Epithelial cell of prostate (primary cell): ENCODE measurements around the gene WTIP.
"Not testable (repeated sequence)": the region's sequence is repeated elsewhere in the genome, so short reads cannot be mapped to it uniquely, and the experiment has no call there.

ENCODE experiments used
- DNase-seq: peaks from one replicate; pipeline ENCODE4 v3.0.0-alpha.2; 2011; ENCODE audit warnings: low read depth, low spot score
- H3K27ac ChIP-seq: fragments of 450-650 bp; 2 replicates; pipeline ENCODE4 v1.5.1; 2017; ENCODE audit warnings: mild to moderate bottlenecking

Gene WTIP

DNA sequence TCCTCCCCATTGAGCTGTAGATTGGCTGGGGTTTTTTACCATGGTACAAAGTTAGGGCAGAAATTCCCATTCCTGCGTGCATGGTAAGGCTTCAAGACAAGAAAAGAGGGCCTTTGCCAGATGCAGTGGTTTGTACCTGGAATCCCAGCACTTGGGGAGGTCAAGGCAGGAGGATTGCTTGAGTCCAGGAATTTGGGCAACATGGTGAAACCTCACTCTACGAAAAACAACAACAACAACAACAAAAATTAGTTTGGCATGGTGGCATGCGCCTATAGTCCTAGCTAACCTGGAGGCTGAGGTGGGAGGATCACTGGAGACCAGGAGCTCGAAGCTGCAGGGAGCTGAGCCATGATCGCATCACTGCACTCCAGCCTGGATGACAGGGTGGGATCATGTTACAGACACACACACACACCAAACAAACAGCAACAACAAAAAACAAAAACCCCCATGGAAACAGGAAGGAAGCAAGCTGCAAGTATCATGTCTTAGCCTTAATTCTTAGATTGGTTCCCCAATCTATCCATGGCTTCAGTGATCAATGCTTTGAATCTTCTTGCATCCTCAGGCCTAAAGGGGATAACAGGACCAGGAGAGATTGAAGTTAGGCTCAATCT lies 5.5 kb upstream of the WTIP start:
- no peak overlapping the region for H3K27ac ChIP-seq
- no peak for DNase-seq

DNA sequence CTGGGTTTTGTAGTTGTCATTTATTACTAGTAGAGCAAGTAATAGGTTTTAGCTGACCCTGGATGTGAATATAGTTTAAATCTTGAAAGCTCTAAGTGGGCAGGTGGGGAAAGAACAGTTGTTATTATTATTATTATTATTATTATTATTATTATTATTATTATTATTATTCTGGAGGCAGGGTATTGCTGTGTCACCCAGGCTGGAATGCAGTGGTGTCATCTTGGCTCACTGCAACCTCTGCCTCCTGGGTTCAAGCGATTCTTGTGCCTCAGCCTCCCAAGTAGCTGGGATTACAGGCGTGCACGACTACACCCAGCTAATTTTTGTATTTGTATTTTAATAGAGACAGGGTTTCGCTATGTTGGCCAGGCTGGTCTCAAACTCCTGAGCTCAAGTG lies 3.1 kb upstream of the WTIP start:
- DNase-seq, H3K27ac ChIP-seq: not testable (repeated sequence)

DNA sequence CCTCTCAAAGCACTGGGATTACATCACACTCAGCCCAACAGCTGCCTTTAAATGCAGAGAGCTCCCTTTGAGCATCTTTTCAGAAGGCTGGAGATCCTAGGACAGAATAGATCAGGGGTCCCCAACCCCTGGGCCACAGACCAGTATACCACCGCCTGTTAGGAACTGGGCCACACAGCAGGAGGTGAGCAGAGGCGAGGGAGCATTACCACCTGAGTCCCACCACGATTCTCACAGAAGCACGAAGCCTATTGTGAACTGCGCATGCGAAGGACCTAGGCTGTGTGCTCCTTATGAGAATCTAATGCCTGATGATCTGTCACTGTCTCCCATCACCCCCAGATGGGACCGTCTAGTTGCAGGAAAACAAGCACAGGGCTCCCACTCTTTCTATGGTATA lies 2.2 kb upstream of the WTIP start:
- no peak for DNase-seq
- no peak overlapping the region for H3K27ac ChIP-seq

DNA sequence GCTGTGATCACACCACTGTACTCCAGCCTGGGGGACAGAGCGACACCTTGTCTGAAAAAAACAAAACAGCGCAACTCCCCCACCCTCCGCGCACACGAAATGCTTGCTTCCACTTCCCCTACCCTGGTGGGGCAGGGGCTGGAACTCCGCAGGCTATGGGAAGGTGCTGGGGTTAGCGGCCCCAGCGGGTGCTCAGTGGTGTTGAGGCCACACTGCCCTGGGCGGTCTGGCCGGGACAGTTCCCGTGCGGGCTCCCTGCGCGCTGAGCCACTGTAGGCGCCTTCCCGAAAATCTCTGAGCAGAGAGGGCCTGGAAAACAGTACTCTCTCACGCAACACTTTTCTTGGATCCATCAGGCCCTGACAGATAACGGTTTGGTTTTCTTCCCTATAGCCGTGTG lies 1.1 kb upstream of the WTIP start:
- no peak overlapping the region for H3K27ac ChIP-seq
- no peak for DNase-seq

DNA sequence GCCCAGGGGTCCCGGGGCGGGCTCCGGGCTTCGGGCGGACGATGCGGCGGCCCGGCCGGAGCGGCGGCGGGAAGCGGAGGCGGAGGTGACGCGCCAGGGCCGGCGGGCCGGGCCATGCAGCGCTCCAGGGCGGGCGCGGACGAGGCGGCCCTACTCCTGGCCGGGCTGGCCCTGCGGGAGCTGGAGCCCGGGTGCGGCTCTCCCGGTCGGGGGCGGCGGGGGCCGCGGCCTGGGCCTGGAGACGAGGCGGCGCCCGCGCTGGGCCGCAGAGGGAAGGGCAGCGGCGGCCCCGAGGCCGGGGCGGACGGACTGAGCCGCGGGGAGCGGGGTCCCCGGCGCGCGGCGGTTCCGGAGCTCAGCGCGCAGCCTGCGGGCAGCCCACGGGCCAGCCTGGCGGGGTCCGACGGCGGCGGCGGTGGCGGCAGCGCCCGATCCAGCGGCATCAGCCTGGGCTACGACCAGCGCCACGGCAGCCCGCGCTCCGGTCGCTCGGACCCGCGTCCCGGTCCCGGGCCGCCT lies 362 bp downstream of the WTIP start:
- no peak for DNase-seq
- H3K27ac ChIP-seq: peak overlapping the region; percentile 32

DNA sequence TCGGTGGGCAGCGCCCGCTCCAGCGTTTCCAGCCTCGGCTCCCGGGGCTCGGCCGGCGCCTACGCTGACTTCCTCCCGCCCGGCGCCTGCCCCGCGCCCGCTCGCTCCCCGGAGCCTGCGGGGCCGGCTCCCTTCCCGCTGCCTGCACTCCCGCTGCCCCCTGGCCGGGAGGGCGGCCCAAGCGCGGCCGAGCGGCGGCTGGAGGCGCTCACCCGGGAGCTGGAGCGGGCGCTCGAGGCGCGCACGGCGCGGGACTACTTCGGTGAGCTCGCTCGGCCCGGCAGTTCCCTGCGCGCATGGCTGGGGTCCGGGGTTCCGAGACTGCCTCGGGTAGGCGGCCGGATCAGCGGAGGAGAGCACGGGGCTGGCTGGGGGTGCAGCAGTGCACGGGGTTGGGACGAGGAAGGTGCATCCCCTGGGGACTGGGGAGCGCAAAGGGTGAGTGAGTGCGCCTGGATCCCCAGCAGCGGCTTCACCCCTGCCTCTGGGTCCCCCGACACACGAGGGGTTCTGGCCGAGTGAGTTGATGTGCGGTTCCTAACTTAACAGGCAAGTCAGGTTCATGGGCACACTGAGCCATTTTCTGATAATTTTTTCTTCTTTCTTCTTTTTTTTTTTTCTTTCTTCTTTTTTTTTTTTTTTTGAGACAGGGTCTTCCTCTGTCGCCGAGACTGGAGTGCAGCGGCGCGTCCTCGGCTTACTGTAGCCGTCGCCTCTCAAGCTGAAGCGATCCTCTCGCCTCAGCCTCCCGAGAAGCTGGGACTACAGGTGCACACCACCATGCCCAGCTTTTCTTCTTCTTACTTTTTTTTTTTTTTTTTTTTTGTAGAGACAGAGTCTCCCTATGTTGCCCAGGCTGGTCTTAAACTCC lies 1.1 kb downstream of the WTIP start:
- no peak for DNase-seq
- H3K27ac ChIP-seq: peak overlapping the region; percentile 32

DNA sequence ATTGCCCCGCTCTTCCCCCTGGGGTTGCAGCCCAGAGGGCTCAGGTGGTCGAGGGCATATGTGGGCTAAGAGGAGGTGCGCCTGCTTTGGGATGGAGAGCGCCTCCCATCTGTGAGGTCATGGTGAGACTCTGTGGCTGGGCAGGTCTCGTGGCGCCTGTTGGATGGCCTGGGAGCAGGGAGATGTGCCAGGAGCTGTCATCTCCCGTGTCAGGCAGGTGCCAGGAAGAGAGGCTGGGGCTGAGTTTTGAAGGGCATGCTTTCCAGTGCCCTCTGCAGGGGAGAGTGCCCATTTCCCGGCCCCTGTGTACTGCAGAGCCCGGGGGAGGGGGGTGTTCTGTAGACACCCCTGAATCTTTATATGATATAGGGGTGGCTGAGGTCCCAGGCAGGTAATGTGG lies 2.8 kb downstream of the WTIP start:
- H3K27ac ChIP-seq: no peak overlapping the region
- no peak for DNase-seq

DNA sequence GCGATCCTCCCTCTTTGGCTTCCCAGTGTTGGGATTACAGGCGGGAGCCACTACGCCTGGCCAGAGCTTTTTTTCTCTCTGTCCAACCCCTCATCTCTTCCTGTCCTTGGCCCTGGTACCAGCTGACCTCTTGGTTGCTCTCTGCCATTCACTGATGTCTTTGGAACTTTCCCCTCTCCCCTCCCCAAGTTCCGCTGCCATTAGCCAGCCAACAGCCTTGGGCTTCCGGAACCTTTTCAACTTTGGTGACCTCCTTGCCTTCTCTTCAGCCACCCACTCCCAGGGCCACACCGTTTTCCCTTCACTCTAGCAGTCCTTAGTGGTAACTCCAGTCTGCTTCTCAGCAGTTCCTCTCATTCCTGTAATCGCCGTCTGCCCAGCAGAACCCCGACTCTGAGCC lies 4.3 kb downstream of the WTIP start:
- DNase-seq: no peak

DNA sequence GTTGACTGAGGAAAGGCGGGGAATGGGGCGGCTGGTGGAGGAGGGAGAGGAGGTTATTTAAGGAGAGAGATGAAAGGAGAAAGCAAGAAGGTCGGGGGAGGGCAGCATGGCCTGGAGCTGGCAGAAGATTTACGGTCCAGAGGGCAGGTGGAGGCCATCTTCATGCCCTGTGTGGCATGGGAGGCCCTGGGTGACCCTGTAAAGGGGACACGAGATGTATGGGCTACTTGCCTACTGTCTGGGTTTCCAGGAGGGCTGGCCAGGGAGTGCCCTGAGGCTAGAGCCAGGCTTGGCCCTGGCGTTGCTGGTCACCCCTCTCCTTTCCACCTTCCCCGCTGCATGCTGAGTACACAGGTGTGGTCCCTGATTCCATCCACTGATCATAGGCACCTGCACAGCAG lies 6.1 kb downstream of the WTIP start:
- no peak overlapping the region for H3K27ac ChIP-seq
- no peak for DNase-seq

More for the DNA sequence above, 4.3 kb downstream of the WTIP start:
- H3K27ac ChIP-seq: no peak overlapping the region

DNA sequence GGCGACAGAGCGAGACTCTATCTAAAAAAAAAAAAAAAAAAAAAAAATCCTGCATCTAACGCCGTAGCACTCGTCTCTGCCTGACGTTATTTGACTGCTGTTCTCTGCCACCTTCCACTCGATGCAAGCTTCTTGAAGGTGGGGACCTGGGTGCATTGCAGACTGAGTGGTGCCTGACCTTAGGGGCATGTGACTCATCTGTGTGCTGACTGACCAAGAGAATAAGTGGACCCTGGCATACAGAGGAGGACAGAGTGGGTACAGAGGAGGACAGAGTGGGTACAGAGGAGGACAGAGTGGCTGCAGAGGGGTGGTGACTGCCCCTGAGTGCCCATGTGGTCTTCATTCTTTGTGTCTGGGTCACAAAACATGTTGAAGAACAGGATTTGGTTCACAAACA lies 7.6 kb downstream of the WTIP start:
- no peak for DNase-seq
- H3K27ac ChIP-seq: no peak overlapping the region

DNA sequence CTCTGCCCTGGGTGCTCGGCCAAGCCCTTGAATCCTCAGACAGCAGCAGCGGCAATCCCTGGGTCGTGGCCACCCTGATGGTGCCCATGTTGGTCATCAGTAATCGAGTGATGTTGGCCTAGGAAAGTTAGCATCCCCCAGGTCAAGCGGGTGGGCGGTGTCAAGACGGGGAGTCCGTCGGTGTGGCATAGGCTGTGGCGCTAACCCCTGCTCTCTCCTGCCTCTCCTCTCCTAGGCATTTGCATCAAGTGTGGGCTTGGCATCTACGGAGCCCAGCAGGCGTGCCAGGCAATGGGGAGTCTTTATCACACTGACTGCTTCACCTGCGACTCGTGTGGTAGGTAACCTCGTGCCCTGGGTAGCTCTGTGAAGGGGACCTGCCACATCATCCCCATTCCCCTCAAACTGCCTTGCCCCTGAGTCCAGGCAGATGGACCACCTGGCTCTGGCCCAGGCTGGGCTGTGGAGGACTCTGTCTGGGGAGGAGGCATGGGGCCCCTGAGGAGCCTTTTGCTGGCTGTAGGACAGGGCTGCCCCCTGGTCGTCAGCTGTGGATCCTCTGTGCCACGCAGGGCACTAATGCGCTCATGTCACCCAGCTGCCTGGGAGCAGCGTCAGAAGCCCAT lies 8.7 kb downstream of the WTIP start:
- no peak for DNase-seq
- H3K27ac ChIP-seq: no peak overlapping the region

DNA sequence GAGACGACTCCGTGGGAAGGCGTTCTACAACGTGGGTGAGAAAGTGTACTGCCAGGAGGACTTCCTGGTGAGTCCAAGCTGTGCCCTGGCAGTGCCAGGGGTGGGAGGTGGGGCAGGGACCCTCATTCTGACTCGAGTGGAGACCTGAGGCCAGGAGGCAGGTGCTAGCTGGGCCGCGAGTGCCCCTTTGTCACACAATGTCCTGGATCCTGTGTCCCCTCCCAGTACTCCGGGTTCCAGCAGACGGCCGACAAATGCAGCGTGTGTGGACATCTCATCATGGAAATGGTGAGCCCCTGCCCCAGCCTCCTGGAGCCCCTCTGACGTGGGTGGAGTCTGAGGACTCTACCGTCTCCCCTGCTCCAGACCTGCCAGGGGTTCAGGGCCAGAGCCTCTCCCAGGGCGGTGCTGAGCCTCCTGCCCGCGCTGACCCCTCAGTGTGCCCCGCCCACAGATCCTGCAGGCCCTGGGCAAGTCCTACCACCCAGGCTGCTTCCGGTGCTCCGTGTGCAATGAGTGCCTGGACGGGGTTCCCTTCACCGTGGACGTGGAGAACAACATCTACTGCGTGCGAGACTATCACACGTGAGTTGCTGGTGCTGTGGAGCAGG lies 11.6 kb downstream of the WTIP start:
- H3K27ac ChIP-seq: no peak overlapping the region
- no peak for DNase-seq

DNA sequence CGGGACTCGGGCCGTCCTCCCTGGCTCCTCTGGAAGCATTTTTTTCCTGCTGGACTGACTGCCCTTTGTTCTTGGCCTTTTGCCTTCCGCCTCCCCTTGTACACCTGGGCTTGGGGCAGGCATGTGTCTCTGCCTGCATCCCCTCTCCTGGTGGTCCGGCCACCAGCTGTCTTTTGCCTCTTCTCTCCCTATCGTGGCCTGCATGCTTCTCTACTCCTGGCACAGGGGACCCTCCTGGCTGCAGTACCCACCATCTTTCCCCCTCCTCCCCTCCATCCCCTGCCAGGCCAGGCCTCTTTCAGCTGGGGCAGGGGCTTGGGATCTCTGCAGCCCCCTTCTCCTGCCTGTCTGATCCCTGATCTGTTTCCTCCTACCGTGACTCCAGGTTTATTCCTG lies 12.1 kb downstream of the WTIP start:
- DNase-seq: no peak
- H3K27ac ChIP-seq: no peak overlapping the region

DNA sequence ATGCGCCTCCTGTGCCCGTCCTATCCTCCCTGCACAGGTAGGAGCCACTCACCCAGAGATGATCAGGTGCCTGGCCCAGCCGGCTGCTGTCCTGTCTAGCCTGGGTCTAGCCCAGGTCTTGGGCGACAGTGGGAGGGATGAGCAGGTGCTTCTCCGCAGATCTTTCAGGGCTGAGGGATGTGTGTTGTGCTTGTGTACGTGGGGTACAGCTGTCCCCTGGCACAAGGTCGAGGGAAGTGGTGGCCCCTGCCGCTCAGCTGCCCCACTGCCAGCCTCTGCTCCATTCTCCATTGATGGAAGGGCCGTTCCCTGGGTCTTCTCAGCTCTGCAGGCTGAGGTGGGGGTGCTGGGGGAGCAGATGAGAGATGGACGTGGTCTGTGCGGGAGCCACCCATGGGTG lies 13.0 kb downstream of the WTIP start:
- DNase-seq: no peak
- H3K27ac ChIP-seq: no peak overlapping the region

DNA sequence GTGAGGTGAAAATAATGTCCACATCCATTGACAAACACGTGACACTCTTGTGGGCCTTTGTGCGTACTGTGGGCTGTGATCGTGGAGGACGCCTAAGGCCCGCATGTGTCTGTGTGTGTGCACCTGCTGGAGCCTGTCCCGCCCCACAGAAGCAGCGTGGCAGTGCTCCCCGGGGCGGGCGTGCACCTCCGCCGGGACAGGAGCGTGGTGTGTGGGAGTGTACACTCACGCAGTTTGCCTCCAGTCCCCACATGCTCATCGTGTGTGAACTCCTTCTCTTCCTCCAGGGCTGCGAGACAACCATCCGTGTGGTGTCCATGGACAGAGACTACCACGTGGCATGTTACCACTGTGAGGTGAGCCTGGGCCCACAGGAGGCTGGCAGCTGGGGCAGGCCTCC lies 13.9 kb downstream of the WTIP start:
- no peak overlapping the region for H3K27ac ChIP-seq
- DNase-seq: no peak

DNA sequence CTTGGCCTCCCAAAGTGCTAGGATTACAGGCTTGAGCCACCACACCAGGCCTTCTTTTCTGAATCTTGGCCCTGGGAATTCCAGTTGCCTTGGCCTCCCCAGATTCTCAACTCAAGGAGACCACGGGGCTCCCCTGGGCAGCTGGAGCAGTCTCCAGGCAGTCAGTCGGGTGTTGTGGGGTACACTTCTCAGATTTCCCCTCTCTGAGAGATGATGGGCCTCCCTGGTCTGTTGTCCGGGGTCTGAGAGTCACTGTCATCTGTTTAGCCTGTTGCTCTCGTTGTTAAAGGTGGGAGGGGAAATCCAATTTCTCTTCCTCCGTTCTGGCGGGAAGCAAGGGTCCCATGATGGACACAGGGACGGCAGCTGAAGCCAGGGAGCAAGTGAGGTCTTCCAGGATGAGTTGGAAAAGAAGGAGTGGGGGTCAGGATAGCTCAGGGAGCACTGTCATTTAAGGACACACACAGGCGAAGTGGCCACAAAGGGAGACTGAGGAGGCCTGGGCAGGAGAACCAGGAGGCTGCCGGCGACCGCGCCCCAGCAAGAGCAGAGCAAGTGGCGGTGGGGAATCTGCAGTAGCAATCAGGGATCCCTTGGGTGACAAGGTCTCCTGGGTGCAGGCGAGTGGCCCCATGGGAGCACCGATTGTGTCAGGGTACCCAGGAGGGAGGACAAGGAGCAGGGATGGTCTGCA lies 15.7 kb downstream of the WTIP start:
- no peak overlapping the region for H3K27ac ChIP-seq
- DNase-seq: no peak

DNA sequence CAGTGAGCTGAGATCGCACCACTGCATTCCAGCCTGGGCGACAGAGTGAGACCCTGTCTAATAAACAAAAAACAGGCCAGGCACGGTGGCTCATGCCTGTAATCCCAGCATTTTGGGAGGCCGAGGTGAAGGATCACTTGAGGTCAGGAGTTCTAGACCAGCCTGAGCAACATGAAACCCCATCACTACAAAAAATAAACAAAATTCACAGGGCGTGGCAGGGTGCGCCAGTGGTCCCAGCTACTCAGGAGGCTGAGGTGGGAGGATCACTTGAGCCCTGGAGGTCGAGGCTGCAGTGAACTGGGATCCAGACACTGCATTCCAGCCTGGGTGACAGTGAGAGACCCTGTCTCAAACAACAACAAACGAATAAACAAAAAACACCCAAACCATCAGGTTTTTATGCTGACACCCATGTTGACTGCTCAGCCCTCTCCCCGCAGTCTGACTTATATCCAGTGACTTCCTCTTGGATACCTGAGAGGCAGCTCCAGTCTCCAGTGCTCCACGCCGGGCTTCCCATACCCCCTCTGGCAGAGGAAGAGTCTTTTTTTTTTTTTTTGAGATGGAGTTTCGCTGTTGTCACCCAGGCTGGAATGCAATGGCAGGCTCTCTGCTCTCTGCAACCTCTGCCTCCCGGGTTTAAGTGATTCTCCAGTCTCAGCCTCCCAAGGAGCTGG lies 17.7 kb downstream of the WTIP start:
- no peak overlapping the region for H3K27ac ChIP-seq
- no peak for DNase-seq

DNA sequence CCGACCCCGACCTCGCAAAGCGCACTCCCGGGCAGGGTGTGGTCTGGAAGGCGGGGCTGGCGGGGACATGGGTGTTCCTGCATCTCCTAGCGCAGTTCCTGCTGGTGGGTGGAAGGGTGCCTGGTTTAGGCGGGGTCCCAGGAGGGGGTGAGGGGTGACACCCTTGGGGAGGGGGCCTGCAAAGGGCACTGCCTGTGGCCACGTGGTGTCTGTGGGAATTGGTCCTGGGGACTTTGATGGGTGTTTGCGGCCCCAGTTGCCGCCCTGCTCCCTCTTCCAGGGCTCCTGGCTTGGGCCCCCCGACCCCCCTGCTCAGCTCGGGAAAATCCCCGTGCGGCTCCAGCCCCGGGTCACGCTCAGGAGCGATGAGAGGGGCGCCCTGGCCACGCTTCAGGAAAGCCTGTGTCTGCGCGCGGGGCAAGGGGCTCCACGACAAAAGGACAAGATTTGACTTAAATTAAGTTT lies 19.1 kb downstream of the WTIP start:
- H3K27ac ChIP-seq: no peak overlapping the region

More for the DNA sequence above, 19.1 kb downstream of the WTIP start:
- no peak for DNase-seq
